Sigmoid colon (tissue), 7 donors: ENCODE results near the gene IGIP. TPM values are rescaled to one million over a fixed set of nuclear protein-coding genes. Genes with fewer than 3 reads are reported as not detected.
A peak's percentile ranks its signal among the peaks of the same experiment; 100 is the strongest.
"Not testable (repeated sequence)": the region's sequence is repeated elsewhere in the genome, so short reads cannot be mapped to it uniquely, and the experiment has no call there.

Experiments used
- DNase-seq: peaks from one replicate; pipeline ENCODE4 v3.0.0-alpha.2; 2019
- H3K27ac ChIP-seq, 4 donors: fragments of 200-600 bp; sonication (generic); one replicate each; pipeline ENCODE4 v1.5.1; 2016 to 2019; ENCODE audit warnings: mild to moderate bottlenecking in 1 of 4
- H3K27me3 ChIP-seq, 3 donors: fragments of 200-600 bp; sonication (generic); one replicate each; pipeline ENCODE4 v1.5.1; 2019; ENCODE audit warnings: mild to moderate bottlenecking in 1 of 3
- H3K36me3 ChIP-seq, 4 donors: fragments of 200-600 bp; sonication (generic); one replicate each; pipeline ENCODE4 v1.5.1; 2016 to 2019
- H3K4me1 ChIP-seq, 4 donors: fragments of 200-600 bp; sonication (generic); one replicate each; pipeline ENCODE4 v1.5.1; 2017 to 2019
- H3K4me3 ChIP-seq, 4 donors: fragments of 200-600 bp; sonication (generic); one replicate each; pipeline ENCODE4 v1.5.1; 2017 to 2019; ENCODE audit warnings: mild to moderate bottlenecking in 2 of 4, moderate library complexity in 1 of 4
- H3K9me3 ChIP-seq, 4 donors: fragments of 200-600 bp in 3 of 4; sonication (generic) in 3 of 4; one replicate each; pipeline versions ENCODE4 v1.5.1 to v1.6.1; 2013 to 2019
- EP300 ChIP-seq, 4 donors: sonication (generic); formaldehyde crosslinking; IDR thresholded peaks; one replicate each; pipeline ENCODE4 v1.6.1; 2017; ENCODE audit warnings: antibody characterized with exemption in 4 of 4
- POLR2A ChIP-seq, 2 donors: fragments of 450-650 bp; IDR thresholded peaks; one replicate each; pipeline ENCODE4 v1.6.1; 2016; ENCODE audit warnings: antibody characterized with exemption in 2 of 2, mild to moderate bottlenecking in 2 of 2, moderate library complexity in 2 of 2
- POLR2AphosphoS5 ChIP-seq, 4 donors: sonication (generic); formaldehyde crosslinking; IDR thresholded peaks; one replicate each; pipeline ENCODE4 v1.6.1; 2017; ENCODE audit warnings: antibody characterized with exemption in 4 of 4
- WGBS, 2 donors: extraction: QIAGEN DNeasy Blood & Tissue Kit; methylation state at CpG; one replicate each; pipeline ENCODE4 v1.1.7; 2013; 5-methylcytosine and 5-hydroxymethylcytosine counted together
- intact Hi-C: fragments of 100-400 bp; cut with DNase I; formaldehyde crosslinking; loops from one replicate; pipeline ENCODE4 v1.15.1; 2023
- polyA plus RNA-seq, 3 donors: library from polyadenylated mRNA; stranded (reverse); fragments of 200-250 nt; gene quantifications; one replicate each; pipeline ENCODE4 v1.2.3, GENCODE V29; 2013
- total RNA-seq, 4 donors: library from RNA; depleted of rRNA; stranded (reverse); fragments of >200 nt; gene quantifications; one replicate each; pipeline ENCODE4 v1.1.0, GENCODE V29; 2016
- TF ChIP-seq, protein P1 (sequence below), 4 experiments: fragments of 450-650 bp in 3 of 4; fragments of 200-600 bp in 1 of 4; IDR thresholded peaks; one replicate each; pipeline ENCODE4 v1.5.1; 2016 to 2019; ENCODE audit warnings: antibody characterized with exemption in 4 of 4, mild to moderate bottlenecking in 3 of 4, moderate library complexity in 2 of 4
- donor health status: healthy with polysubstance abuse.
- donor health status: Bipolar disorder and iron deficiency.
- donor health status: healthy.

IGIP gene
- total and polyA plus RNA-seq, 7 donors: 3.5 to 35.2 (median 24.7) TPM

DNA sequence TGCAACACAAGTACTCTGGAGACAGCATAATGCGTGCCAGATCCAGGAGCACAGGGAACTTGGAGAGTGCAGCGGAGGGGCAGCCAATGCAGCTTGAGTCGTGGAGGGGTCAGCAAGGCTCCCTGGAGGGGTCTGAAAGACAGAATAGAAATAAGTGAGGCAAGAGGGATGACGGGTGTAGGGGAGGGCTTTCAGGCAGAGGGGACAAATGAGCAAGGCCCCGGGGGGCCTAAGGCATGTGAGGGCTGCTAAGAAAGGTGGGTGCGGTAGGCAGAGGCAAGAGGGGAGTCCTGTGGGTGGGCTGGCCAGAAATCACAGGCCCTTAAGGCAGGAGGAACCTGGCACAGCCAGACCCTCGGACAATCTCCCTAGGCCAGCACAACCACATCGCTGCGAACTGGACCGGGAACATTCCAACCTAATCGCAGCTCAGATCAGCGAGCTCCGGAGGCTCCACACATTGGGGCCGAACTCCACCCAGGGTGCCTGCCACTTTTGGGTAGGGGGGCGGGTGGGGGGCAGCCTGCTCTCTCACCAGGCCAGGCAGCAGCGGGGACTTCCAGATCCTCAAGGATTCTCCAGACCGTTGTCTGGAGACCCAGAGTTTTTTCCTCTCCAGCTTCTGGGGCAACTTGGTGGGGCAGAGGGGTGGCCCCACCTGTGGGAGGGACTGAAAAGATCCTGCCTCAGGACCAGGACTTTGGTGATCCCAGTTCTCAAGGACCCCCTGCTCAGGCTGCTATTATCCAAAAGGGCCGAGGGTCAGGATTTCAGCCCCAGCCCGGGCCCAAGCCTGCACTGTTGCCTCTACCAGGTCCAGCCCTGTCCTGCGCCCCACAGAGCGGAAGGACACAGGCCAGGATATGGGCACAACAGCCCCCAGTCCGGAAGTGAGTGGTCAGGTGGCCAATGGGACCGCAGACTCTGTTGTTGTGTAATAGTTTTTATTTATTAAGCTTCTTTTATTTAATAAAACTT lies 26.6 kb downstream of the IGIP start:
- 82 to 89% methylated on average over 23 of the region's 23 CpGs for WGBS, 2 donors
- intact Hi-C loops: no loop called here
- no peak overlapping the region for H3K27ac ChIP-seq
- no peaks in the 10 kb centered on the region for H3K36me3 ChIP-seq
- TF ChIP-seq EP300 (IDR thresholded peaks at IDR 0.05) (no peak), POLR2A (IDR thresholded peaks at IDR 0.05) (no peak), POLR2AphosphoS5 (IDR thresholded peaks at IDR 0.05) (no peak)
- TF ChIP-seq, protein P1, sequence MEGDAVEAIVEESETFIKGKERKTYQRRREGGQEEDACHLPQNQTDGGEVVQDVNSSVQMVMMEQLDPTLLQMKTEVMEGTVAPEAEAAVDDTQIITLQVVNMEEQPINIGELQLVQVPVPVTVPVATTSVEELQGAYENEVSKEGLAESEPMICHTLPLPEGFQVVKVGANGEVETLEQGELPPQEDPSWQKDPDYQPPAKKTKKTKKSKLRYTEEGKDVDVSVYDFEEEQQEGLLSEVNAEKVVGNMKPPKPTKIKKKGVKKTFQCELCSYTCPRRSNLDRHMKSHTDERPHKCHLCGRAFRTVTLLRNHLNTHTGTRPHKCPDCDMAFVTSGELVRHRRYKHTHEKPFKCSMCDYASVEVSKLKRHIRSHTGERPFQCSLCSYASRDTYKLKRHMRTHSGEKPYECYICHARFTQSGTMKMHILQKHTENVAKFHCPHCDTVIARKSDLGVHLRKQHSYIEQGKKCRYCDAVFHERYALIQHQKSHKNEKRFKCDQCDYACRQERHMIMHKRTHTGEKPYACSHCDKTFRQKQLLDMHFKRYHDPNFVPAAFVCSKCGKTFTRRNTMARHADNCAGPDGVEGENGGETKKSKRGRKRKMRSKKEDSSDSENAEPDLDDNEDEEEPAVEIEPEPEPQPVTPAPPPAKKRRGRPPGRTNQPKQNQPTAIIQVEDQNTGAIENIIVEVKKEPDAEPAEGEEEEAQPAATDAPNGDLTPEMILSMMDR (IDR thresholded peaks at IDR 0.05): no peak
- H3K4me1 ChIP-seq: peaks cover 0 to 13% (median 6%) of the 10 kb centered on the region in 4 donors
- H3K27me3 ChIP-seq: no peaks in the 10 kb centered on the region
- no peak overlapping the region for H3K4me3 ChIP-seq
- no peaks in the 10 kb centered on the region for H3K9me3 ChIP-seq
- no peak for DNase-seq

DNA sequence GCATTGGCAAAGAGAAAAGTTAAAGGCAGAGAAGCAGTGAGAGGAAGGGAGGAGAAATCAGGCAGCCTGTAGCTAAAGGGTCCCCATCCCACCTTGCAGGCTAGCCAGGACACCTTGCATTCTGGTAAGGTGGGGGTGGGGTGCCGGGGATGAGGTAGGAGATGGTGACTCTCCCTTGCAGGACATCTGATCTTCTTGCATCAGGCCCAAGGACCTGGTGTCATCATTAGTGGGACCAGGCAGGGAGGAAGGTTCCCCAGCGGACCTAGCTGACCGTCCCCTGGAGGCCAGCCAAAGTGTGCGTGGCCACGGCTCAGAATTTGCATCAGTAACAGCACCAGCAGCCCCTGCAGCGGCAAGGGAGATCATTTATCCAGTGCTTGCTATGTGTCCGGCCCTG lies 27.5 kb downstream of the IGIP start:
- H3K27ac ChIP-seq: no peak overlapping the region
- H3K36me3 ChIP-seq: no peaks in the 10 kb centered on the region
- H3K4me3 ChIP-seq: no peak overlapping the region
- no peak for TF ChIP-seq POLR2A (IDR thresholded peaks at IDR 0.05)
- no peak for TF ChIP-seq POLR2AphosphoS5 (IDR thresholded peaks at IDR 0.05)
- TF ChIP-seq, protein P1 (IDR thresholded peaks at IDR 0.05): no peak
- no peak for TF ChIP-seq EP300 (IDR thresholded peaks at IDR 0.05)
- WGBS, 2 donors: 66 to 78% methylated on average over 7 of the region's 7 CpGs
- peaks cover 0 to 16% (median 7%) of the 10 kb centered on the region in 4 donors for H3K4me1 ChIP-seq
- no peaks in the 10 kb centered on the region for H3K9me3 ChIP-seq
- no peak for DNase-seq
- intact Hi-C loops: no loop called here
- H3K27me3 ChIP-seq: no peaks in the 10 kb centered on the region

DNA sequence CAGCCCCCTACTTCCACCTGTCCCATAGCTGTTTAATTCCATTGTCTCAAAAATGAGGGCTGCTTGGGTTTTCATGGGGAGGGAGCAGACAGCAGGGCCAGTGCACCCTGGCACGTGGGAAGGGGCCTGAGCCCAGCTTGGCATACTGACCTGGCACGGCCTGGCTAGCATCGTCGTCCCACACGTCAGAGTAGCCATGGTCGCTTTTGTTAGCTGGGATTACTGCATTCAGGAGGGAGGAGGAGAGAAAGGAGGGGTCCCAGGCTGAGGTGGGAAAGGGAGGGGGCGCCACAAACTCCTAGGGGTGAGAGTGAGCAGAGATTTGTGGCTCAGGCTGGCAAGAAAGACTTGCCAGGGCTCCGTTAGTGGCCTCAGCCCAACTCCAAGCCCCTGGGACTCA lies 28.2 kb downstream of the IGIP start:
- Histone ChIP-seq H3K27ac (no peak overlapping the region), H3K36me3 (no peaks in the 10 kb centered on the region), H3K9me3 (no peaks in the 10 kb centered on the region), H3K4me3 (no peak overlapping the region), H3K4me1 (peaks cover 0 to 16% (median 7%) of the 10 kb centered on the region in 4 donors), H3K27me3 (no peaks in the 10 kb centered on the region)
- intact Hi-C loops: no loop called here
- DNase-seq: no peak
- TF ChIP-seq EP300 (IDR thresholded peaks at IDR 0.05): no peak
- WGBS, 2 donors: 76 to 85% methylated on average over 8 of the region's 8 CpGs

DNA sequence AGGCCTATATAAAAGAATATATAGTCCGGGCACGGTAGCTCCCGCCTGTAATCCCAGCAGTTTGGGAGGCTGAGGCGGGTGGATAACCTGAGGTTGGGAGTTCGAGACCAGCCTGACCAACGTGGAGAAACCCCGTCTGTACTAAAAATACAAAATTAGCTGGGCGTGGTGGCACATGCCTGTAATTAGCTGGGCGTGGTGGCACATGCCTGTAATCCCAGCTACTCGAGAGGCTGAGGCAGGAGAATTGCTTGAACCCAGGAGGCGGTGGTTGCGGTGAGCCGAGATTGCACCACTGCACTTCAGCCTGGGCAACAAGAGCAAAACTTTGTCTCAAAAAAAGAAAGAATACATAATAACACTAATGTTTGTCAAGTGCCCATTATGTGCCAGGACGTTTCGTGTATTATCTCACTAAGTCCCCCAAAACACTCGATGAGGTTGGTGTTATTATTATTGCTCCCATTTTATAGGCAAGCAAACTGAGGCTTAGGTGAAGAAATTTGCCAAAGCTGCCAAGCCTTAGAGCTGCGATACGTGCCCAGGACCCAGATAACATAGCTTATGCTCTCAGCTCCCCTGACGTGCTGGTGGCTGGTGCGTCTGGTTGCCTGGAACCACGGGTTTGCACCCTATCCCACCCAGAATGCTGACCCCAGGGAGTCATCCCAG lies 29.1 kb downstream of the IGIP start:
- not testable (repeated sequence) for H3K27ac ChIP-seq, H3K4me3 ChIP-seq, DNase-seq, H3K9me3 ChIP-seq, H3K27me3 ChIP-seq, H3K36me3 ChIP-seq
- intact Hi-C loops: loop anchor here (5.0 kb wide), 1 partner anchor 188 kb away; no protein-coding TSS in a partner anchor
- WGBS, 2 donors: 46 to 78% methylated on average over 21 of the region's 21 CpGs
- H3K4me1 ChIP-seq: peaks cover 0 to 16% (median 7%) of the 10 kb centered on the region in 4 donors

DNA sequence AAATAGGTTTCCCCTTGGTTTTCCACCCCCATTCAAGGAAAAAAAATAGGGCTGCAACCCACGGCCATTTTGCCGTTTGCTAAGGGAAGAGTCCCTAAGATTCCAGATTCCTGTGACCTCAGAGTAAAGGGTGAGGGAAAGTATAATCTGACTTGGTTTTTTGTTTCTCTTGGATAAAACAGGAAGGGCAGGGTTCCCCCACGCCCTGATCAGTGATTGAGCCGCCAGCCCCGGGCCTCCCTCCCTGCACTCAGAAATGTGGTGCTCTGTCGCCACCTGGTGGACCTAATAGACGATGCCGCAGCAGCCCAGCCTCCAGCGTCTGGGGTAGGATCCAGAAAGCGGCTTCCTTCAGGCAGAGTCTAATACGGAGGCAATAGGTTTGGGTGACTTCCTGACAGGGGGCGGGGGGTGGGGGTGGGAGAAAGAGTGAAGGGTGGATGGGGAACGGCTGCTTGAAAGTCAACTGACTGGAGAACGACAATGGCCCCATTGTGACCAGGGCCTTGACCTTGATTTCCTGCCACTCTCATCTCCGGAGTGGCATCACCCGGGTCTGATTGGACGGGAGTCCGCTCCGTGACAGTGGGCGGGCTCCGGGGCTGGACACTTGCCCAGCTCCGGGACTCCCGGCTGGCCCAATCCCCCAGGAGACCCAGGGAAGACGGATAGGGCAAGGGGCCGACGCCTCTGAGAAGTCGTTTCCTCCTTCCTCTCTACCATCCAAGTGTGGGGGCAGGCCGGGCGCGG lies 31.5 kb downstream of the IGIP start:
- TF ChIP-seq POLR2A (IDR thresholded peaks at IDR 0.05) (no peak), POLR2AphosphoS5 (IDR thresholded peaks at IDR 0.05) (peak in 1 of 4 donors; percentile 1), EP300 (IDR thresholded peaks at IDR 0.05) (no peak)
- TF ChIP-seq, protein P1 (IDR thresholded peaks at IDR 0.05): peak; percentile 75 to 95 (median 90)
- Histone ChIP-seq H3K36me3 (no peaks in the 10 kb centered on the region), H3K9me3 (no peaks in the 10 kb centered on the region), H3K4me1 (peaks cover 0 to 16% (median 7%) of the 10 kb centered on the region in 4 donors), H3K4me3 (peak overlapping the region; percentile 10 to 42 (median 35)), H3K27me3 (no peaks in the 10 kb centered on the region), H3K27ac (peak overlapping the region; percentile 7 to 61 (median 27))
- WGBS, 2 donors: 5% methylated on average over 30 of the region's 30 CpGs
- intact Hi-C loops: loop anchor here (1.0 to 5.0 kb wide), 2 partner anchors 84 to 190 kb away; no protein-coding TSS in a partner anchor
- peak; percentile 93 for DNase-seq
